ENCODE data around the gene CAMK2D.

DNA sequence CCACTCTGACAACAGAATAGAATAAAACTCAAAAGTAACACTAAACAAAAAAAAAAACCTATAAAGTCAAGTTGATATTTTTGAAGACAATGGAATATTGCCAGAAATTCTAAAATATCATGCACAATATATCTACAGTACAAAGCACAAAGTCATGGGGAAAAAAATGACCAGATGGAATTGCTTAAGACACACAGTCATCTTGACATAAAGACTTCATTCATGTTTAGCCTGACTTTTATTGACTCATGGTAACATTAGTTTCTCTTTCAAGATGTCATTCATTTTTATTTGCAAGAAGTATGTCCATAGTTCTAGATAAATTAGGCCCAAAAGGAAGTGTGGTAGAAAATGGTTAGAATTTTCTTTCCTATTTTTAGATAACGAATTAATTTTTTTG, 259.1 kb downstream of the CAMK2D start:
- TF ChIP-seq POLR2A (IDR thresholded peaks at IDR 0.05; ENCODE audit: low read depth, low read length) (no peak), SPI1 (IDR thresholded peaks at IDR 0.05; ENCODE audit: low read depth, low read length) (no peak), TAF1 (IDR thresholded peaks at IDR 0.05; ENCODE audit: low read depth, low read length) (no peak)
